Measurements from ENCODE around the gene ABHD18.

ABHD18 gene

DNA sequence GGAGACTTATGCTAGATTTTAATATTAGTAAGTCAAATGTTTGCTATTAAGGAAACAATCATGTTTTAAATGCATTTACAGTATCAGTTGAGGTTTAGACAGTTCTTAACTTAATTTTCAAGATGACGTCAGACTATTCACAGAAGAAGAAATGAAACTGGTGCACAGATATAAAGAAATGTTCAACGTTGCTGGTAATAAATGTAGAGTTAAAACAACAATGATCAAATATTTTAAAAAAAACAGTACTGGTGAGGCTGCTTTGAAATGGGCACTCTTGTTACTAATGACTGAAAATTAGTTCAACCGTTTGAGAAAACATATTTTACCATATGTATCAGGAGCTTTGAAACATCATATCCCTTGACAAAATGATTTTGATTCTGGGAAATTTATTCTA, 44.2 kb downstream of the ABHD18 start:
- TF ChIP-seq, protein P1, sequence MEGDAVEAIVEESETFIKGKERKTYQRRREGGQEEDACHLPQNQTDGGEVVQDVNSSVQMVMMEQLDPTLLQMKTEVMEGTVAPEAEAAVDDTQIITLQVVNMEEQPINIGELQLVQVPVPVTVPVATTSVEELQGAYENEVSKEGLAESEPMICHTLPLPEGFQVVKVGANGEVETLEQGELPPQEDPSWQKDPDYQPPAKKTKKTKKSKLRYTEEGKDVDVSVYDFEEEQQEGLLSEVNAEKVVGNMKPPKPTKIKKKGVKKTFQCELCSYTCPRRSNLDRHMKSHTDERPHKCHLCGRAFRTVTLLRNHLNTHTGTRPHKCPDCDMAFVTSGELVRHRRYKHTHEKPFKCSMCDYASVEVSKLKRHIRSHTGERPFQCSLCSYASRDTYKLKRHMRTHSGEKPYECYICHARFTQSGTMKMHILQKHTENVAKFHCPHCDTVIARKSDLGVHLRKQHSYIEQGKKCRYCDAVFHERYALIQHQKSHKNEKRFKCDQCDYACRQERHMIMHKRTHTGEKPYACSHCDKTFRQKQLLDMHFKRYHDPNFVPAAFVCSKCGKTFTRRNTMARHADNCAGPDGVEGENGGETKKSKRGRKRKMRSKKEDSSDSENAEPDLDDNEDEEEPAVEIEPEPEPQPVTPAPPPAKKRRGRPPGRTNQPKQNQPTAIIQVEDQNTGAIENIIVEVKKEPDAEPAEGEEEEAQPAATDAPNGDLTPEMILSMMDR (IDR thresholded peaks at IDR 0.05) = no peak

DNA sequence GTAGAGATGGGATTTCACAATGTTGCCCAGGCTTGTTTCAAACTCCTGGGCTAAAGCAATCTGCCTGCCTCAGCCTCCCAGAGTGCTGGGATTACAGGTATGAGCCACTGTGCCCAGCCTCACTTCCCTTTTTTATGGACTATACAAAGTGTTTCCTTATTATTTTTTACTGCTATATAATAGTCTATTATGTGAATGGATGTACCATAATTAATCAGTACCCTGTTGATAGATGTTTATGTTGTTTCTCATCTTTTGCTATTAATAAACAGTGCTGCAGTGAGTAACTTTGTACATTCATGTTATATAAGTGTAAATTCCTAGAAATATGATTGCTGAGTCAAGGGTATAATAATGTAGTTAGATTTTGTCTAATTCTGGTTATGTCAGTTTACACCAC, 60.1 kb downstream of the ABHD18 start:
- TF ChIP-seq, protein P1 (IDR thresholded peaks at IDR 0.05) = no peak

DNA sequence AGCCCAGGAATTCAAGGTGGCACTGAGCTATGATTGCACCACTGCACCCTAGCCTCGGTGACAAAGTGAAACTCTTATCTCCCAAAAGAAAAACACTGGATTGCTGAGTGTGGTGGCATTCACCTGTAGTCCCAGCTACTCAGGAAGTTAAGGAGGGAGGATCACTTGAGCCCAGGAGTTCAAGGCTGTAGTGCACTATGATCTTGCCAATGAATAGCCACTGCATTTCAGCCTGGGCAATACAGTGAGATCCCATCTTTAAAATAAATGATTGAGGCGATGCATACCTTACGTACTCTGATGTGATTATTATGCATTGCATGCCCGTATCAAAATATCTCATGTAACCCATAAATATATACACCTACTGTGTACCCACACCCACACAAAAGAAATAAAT, 64.7 kb downstream of the ABHD18 start:
- TF ChIP-seq, protein P1 (IDR thresholded peaks at IDR 0.05) = no peak

DNA sequence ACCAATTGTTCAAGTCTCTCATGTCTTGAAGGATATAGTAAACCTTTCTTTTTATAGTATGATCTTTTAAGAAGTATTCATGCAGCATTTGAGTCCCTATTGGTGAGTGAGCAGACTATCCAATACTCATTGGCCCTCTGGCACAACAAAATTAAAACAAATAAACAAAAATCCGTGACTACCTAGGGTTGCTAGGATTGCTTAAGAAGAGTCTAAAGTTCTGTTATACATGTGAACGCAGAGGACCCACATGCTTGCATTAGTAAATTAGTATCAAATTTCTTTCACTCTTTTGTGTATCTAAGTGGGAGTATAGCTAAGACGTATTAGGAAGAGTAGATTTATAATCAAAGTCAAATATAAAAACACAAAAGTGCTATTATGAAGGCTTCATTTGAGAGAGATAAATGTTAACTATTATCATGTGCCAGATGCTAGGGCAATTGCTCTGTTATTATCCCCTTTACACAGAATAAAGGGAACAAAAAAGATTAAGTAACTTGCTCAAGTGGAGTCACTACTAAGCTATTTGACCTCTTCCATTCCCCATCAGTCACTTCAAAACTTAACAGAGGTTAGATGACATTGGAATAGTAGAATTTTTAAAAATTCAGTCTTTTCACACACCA, 66.7 kb downstream of the ABHD18 start:
- TF ChIP-seq, protein P1 (IDR thresholded peaks at IDR 0.05) = no peak

DNA sequence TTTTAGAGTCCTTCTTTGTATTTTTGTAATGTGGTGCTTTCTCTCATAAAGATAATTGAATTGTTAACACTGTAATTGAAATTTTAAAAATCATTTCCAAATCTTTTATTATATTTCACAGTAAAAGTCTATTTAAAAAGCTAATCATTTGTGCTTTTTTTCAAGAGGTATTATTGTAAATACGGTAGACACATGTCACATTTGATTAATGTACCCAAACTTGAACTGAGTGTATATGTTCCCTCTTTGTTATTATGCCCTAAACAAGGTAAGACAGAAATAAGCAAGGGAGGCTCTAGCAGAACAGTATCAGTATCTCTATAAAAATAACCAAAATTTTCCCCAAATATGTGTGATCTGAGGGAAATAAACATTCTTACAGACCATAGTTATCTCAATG, 74.4 kb downstream of the ABHD18 start:
- TF ChIP-seq, protein P1 (IDR thresholded peaks at IDR 0.05) = no peak

DNA sequence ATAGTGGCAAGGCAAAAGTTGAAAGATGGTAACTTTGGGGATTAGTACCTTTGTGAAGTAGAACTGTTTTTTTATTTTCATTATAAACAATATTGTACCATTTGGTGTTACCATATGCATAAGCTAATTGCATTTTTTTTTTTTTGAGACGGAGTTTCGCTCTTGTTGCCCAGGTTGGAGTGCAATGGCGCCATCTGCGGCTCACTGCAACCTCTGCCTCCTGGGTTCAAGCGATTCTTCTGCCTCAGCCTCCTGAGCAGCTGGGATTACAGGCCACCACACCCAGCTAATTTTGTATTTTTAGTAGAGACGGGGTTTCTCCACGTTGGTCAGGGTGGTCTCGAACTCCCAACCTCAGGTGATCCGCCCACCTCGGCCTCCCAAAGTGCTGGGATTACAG, 86.0 kb downstream of the ABHD18 start:
- TF ChIP-seq, protein P1 (IDR thresholded peaks at IDR 0.05) = peak; percentile 40; the same call in 1 of the 2 replicates

DNA sequence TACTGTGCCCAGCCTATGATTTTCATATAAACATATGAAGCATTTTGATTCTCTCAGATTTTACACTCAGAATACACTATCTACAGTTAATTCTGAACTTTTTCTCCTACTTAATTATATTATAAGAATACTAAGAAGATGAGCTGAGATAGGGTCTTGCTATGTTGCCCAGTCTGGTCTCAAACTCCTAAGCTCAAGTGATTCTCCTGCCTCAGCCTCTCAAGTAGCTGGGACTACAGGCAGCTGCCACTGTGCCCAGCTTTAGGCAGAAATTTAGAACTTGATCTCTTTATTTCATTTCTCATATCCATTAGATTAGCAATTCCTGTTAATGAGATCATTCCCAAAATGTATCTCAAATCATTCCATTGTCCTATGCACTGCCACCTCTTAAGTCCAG, 91.2 kb downstream of the ABHD18 start:
- TF ChIP-seq, protein P1 (IDR thresholded peaks at IDR 0.05) = no peak
